Neural progenitor cell (in vitro differentiated cells): Measurements from ENCODE around the gene PBX3.

ENCODE experiments used
- CTCF ChIP-seq: fragments of 200-600 bp; sonication (generic); IDR thresholded peaks from 2 replicates; pipeline ENCODE4 v1.5.1; 2017; ENCODE audit warnings: antibody characterized with exemption, mild to moderate bottlenecking
- EZH2 ChIP-seq: fragments of 200-600 bp; sonication (generic); IDR thresholded peaks from 2 replicates; pipeline ENCODE4 v1.6.1; 2017; ENCODE audit warnings: antibody characterized with exemption, mild to moderate bottlenecking, moderate library complexity

GRCh38 chr9:126000256-126000655 lies 253.1 kb downstream of the PBX3 start:
- TF ChIP-seq CTCF: no peak
- TF ChIP-seq EZH2: no peak
